Caki2 (cell line): Measurements from ENCODE around the gene LEKR1. TPM values are rescaled to one million over a fixed set of nuclear protein-coding genes. Genes with fewer than 3 reads are reported as not detected.
A peak's percentile ranks its signal among the peaks of the same experiment; 100 is the strongest.

ENCODE experiments used
- DNase-seq: peaks from one replicate; pipeline ENCODE4 v3.0.0-alpha.2; 2015; ENCODE audit warnings: low read depth
- in situ Hi-C: cut with HindIII; loops from 2 replicates; pipeline ENCODE4 v1.10.0; 2016; ENCODE audit warnings: low sequenced_read_pairs, low pct_unique_long_range_greater_than_20kb, mixed read lengths
- total RNA-seq: library from RNA; depleted of rRNA; stranded (reverse); fragments of >200 nt; shearing (Covaris generic); gene quantifications from 2 replicates; pipeline ENCODE4 v1.2.3, GENCODE V29; 2014; ENCODE audit warnings: low replicate concordance

Gene LEKR1
- total RNA-seq, 1 experiment from 2014 or later: not detected

GRCh38 chr3:157081626-157082210 is 255.6 kb downstream of the LEKR1 start:
- in situ Hi-C loops: no loop called here
- peak; percentile 99 for DNase-seq

GRCh38 chr3:157082305-157082982 is 256.3 kb downstream of the LEKR1 start:
- in situ Hi-C loops: no loop called here
- DNase-seq: peak; percentile 95

DNA sequence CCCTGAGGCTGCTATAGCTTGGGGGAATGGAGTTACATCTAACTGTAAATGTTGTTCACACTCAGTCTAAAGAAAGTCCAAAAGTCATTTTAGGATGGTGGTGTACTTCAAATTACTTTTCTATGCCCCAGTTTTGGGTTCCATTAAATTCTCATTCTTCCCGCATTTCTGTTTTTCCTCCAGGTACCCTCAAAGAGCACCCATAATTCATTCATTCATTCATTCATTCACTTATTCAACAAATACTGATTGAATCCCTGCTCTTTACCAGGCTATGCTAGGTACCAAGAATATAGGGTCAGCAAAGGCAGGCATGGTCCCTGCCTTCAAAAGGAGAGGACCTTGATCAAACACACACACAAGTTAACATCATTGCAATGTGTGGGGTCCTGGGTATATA is 257.7 kb downstream of the LEKR1 start:
- DNase-seq: no peak
- in situ Hi-C loops: no loop called here

DNA sequence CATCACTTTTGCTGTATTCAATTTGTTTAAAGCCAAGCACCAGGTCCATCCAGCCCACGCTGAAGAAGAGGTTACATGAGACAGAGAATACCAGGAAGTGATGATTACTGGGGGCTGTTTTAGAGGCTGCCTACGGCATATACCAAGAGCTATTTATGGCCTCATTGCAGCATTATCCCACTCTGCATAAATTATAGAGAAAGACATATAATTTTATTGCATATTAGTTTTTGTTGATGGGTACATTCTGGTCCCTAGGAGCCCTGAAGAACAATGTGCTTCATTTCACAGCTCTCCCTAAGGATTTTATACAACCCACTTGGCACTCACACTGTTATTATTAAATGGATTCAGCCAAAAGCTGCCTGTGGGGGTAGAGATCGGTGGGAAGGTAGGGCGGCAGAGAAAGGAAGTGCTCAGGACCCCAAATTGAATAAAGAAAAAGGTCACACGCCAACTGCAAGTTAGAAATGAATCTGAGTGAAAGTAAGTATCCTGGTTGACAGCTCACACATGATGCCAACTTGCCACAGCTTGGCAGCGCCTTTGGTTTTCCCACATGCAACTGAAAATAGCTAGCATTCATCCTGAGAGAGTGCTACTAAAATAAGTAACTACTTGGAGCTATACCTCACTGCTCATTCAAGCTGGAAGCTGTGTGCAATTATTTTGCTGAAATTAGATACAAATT is 260.1 kb downstream of the LEKR1 start:
- DNase-seq: no peak
- in situ Hi-C loops: no loop called here

GRCh38 chr3:157086775-157087174 is 260.6 kb downstream of the LEKR1 start:
- DNase-seq: no peak
- in situ Hi-C loops: no loop called here

GRCh38 chr3:157087373-157087772 is 261.2 kb downstream of the LEKR1 start:
- DNase-seq: peak; percentile 51
- in situ Hi-C loops: no loop called here

GRCh38 chr3:157087780-157088600 is 261.8 kb downstream of the LEKR1 start:
- DNase-seq: no peak
- in situ Hi-C loops: no loop called here

- in situ Hi-C loops: no loop called here
- peak; percentile 98 for DNase-seq
These were observed 262.7 kb downstream of the LEKR1 start for GRCh38 chr3:157088601-157089454.

GRCh38 chr3:157089455-157090221 is 263.5 kb downstream of the LEKR1 start:
- in situ Hi-C loops: no loop called here
- DNase-seq: peak; percentile 71

DNA sequence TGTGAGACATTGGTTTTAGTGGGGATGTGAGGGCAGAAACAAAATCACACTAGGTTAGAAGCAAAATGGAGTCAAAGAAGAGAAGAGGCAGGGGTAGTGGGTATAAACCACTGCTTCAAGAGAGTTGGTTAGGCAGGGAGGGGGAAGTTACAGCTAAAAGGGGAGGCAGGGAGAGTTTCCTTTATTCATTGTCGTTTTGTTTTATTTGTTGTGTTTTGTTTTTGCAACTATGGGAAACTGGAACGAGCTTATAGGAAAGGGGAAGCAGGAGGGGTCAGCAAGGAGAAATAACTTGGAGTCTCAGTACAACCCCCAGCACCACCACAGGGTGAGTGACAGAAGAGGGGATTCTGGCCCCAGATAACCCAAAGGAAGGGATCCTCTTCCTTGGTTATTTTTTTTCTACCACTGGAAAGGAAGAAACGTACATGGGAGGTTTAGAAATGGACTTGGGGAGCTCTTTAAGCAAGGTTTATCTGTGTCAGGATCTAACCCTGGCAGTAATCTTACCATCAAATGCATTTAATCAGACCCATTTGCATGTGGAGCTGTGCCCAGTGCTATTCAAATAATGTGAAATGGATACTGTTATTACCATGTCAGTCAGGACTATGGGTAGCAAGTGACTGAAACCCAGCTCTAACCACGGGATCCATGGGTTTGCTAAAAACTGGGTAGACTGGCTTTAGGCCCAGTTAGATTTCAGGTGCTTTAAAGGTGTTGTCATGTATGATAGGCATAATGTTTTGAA is 265.1 kb downstream of the LEKR1 start:
- no peak for DNase-seq
- in situ Hi-C loops: no loop called here

GRCh38 chr3:157092230-157092629 is 266.1 kb downstream of the LEKR1 start:
- no peak for DNase-seq
- in situ Hi-C loops: no loop called here

DNA sequence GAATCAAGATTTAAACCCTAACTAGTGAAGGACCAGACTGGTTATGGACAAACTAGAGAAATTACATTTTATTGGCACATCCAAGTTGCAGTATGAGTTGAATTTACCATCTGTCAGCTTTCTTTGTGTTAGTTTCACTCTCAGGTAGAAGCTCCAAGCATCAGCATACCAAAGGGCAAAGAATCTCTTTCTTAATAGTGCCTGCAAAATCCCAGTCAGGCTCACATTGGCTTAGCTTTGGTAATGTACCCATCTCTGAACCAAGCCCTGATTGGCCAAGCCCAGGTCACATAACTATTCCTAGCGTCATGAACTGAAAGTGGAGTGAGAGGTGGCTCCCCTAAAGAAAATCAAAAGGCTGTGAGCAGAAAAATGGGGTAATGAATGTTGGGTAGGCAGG is 266.9 kb downstream of the LEKR1 start:
- DNase-seq: no peak
- in situ Hi-C loops: no loop called here

GRCh38 chr3:157094301-157094700 is 268.1 kb downstream of the LEKR1 start:
- no peak for DNase-seq
- in situ Hi-C loops: no loop called here

DNA sequence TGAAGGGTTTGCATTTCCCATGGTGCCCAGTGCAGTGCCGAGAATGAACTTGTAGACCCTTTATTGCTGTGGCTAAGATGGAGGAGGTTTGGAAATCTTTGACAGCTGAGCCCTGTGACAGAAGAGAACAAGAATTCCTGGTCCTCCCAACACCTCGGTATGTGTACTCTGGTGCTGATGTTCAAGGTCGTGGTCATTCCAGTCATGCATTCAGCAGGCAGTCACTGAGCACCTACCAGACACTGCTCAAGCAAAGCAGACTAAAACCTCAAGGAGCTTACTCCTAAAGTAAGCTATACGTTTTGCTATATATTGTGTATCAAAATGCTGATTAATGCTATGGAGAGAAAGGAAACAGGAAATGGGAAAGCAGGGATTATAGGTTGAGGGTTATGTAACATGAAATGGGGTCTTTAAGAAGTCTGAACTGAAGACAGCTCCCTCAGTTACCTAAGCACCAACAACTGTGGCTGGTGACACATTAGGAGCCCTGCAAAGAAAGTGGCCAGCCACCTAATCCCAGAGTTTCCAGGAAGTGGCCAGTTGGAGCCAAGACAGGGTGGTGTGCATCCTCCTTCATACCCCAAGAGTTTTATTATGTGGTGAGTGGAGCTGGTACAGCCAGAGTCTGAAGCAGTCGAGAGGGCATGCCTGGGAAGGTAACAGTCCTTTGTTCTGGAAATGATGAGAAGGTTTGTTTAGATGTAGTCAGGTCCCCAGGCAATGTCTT is 268.8 kb downstream of the LEKR1 start:
- in situ Hi-C loops: no loop called here
- DNase-seq: no peak
